ENCODE data around the gene RAF1.
"Not testable (repeated sequence)": the region's sequence is repeated elsewhere in the genome, so short reads cannot be mapped to it uniquely, and the experiment has no call there.

Gene RAF1

DNA sequence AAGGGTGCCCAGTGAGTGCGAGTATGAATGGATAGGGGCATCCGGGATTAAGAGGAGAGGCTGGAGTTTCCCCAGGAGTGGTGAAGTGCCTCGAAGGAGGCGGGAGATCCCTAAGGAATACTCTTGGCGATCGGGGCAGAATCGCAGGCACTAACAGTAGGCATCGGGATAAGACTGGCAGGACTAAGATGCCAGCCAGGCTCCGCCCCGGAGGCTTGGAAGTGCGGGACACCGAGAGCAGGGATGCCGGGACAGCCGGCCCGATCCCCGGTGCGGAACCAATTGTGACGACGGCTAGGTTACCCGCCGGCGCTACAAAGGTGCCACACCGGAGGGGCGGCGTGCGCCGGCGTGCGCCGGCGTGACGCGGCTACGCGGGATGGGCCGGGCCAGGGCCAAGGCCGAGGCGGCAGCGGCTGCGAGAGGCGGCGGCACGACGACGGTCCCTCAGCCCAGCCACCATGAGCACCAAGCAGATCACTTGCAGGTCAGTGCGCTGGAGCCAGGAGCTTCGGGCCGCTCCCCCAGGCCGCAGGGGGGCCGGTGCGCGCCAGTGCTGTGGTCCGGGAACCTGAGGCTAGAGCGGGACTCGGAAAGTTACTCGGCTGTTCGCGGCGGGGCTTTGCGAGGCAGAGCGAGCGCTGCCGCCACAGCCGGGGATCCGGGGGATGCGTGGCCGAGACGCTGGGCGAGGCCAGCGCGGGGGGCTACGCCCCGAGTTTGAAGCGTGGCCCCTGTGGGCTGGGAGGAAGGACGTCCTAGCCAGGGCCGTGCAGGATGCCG lies 107.0 kb downstream of the RAF1 start, which contains the start of gene MKRN2:
Gene MKRN2, plus strand, starts transcription at position 398 of the 783 bp plus-strand sequence. Its CDS starts 64 bp downstream, at position 462.
- no peak for DNase-seq (ENCODE audit: low read depth, low spot score)
- TF ChIP-seq FOXP2 (optimal IDR thresholded peaks at IDR 0.05; ENCODE audit: control extremely low read depth, extremely low read length, insufficient read depth) (no peak), EZH2 (IDR thresholded peaks at IDR 0.05) (no peak), POLR2AphosphoS5 (IDR thresholded peaks at IDR 0.05; ENCODE audit: borderline replicate concordance, low read depth, low read length) (peak; percentile 92; the same call in 1 of the 2 replicates)
- H3K4me3 ChIP-seq, result peak within 1 kb of the TSS; percentile 89
- H3K9me3 ChIP-seq (ENCODE audit: low read depth, low read length), result no peaks in the 10 kb centered on the region
- H3K36me3 ChIP-seq (ENCODE audit: insufficient read depth, low read length), result no peaks in the 10 kb centered on the region
- peak within 1 kb of the TSS; percentile 50; the same call in 1 of the 2 replicates for H3K27ac ChIP-seq
- H3K9ac ChIP-seq (ENCODE audit: insufficient read length), result peak within 1 kb of the TSS; percentile 89

- H3K9ac ChIP-seq (ENCODE audit: insufficient read length), result peak overlapping the region; percentile 74
- DNase-seq (ENCODE audit: low read depth, low spot score), result no peak
- peak overlapping the region; percentile 36; the same call in 1 of the 2 replicates for H3K27ac ChIP-seq
- H3K36me3 ChIP-seq (ENCODE audit: insufficient read depth, low read length), result no peaks in the 10 kb centered on the region
- TF ChIP-seq FOXP2 (optimal IDR thresholded peaks at IDR 0.05; ENCODE audit: control extremely low read depth, extremely low read length, insufficient read depth) (no peak), POLR2AphosphoS5 (IDR thresholded peaks at IDR 0.05; ENCODE audit: borderline replicate concordance, low read depth, low read length) (no peak), EZH2 (IDR thresholded peaks at IDR 0.05) (no peak)
- peak overlapping the region; percentile 89 for H3K4me3 ChIP-seq
- H3K9me3 ChIP-seq (ENCODE audit: low read depth, low read length), result no peaks in the 10 kb centered on the region
Observed at GRCh38 chr3:12556314-12556689, 107.6 kb downstream of the RAF1 start.

DNA sequence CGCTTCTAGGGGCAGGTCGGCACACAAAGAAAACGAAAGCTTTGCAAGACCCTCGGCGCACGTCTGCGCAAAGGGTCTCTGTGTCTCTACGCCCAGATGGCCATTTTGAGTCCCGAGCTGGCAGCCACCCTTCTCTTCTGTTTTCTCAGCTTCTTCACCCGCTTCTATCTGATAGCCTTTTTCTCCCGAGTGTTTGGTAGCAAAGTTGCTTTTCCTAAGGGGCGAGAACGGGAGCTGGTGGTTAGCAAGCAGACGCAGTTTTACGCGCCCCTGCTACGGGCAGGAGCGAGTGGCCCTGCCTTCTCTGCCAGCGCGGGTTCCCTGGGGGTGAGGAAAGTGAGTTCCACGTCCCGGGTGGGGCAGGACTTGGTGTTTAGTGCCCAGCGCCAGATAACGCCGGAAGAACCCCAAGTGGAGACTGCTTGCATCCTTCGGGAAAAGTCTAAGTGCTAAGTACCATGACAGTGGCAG lies 110.0 kb downstream of the RAF1 start:
- H3K9ac ChIP-seq (ENCODE audit: insufficient read length), result no peak overlapping the region
- DNase-seq (ENCODE audit: low read depth, low spot score), result no peak
- H3K27ac ChIP-seq, result no peak overlapping the region
- H3K9me3 ChIP-seq (ENCODE audit: low read depth, low read length), result no peaks in the 10 kb centered on the region
- no peaks in the 10 kb centered on the region for H3K36me3 ChIP-seq (ENCODE audit: insufficient read depth, low read length)
- no peak overlapping the region for H3K4me3 ChIP-seq
- TF ChIP-seq EZH2 (IDR thresholded peaks at IDR 0.05) (no peak), FOXP2 (optimal IDR thresholded peaks at IDR 0.05; ENCODE audit: control extremely low read depth, extremely low read length, insufficient read depth) (no peak), POLR2AphosphoS5 (IDR thresholded peaks at IDR 0.05; ENCODE audit: borderline replicate concordance, low read depth, low read length) (no peak; the same call in 1 of the 2 replicates)

DNA sequence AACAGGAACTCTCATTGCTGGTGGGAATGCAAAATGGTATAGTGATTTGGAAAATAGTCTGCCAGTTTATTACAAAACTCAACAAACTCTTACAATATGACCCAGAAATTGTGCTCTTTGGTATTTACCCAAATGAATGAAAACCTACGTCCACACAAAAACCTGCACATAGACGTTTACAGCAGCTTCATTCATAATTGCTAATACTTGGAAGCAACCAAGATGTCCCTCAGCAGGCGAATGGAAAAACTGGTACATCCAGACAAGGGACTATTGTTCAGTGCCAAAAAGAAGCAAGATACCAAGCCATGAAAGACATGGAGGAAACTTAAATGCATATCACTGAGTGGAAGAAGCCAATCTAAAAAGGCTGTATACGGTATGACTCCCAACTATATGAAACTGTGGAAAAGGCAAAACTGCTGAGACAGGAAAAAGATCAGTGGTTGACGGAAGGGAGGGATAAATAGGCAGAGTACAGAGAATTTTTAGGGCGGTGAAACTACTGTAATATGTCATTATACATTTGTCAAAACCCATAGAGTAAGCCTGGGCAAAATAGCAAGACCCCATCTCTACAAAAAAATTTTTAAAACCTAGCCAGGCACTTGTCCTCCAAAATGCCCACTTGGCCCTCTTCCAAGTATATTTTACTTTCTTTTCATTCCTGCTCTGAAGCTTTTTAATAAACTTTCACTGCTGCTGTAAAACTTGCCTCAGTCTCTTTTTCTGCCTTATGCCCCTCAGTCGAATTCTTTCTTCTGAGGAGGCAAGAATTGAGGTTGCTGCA lies 113.8 kb downstream of the RAF1 start:
- no peaks in the 10 kb centered on the region for H3K9me3 ChIP-seq (ENCODE audit: low read depth, low read length)
- no peak overlapping the region for H3K27ac ChIP-seq
- H3K4me3 ChIP-seq, result no peak overlapping the region
- no peaks in the 10 kb centered on the region for H3K36me3 ChIP-seq (ENCODE audit: insufficient read depth, low read length)
- TF ChIP-seq FOXP2 (optimal IDR thresholded peaks at IDR 0.05; ENCODE audit: control extremely low read depth, extremely low read length, insufficient read depth) (no peak), EZH2 (IDR thresholded peaks at IDR 0.05) (no peak), POLR2AphosphoS5 (IDR thresholded peaks at IDR 0.05; ENCODE audit: borderline replicate concordance, low read depth, low read length) (no peak)
- H3K9ac ChIP-seq (ENCODE audit: insufficient read length), result no peak overlapping the region
- no peak for DNase-seq (ENCODE audit: low read depth, low spot score)

DNA sequence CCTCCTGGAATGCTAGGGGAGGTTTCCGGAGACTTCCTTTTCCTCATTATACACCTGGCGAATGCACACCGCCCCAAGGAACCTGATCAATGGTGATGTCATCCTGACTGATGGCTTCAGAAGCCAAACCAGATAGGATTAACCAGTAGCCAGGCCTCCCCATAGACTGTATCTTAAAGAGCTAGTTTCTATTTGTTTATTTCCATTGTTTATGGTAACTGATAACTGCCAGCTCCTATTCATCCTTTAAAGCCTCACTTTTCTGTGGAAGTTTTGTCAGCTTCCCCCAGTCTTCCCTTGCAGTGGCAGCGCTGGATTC lies 118.5 kb downstream of the RAF1 start, which contains the start of gene MKRN2OS:
Gene MKRN2OS, minus strand, starts transcription at position 27 of the 319 bp plus-strand sequence. CDS start 35 bp downstream, outside the sequence.
- Histone ChIP-seq H3K36me3 (ENCODE audit: insufficient read depth, low read length) (no peaks in the 10 kb centered on the region; the same call in 1 of the 2 replicates), H3K9ac (ENCODE audit: insufficient read length) (no peak within 1 kb of the TSS), H3K9me3 (ENCODE audit: low read depth, low read length) (no peaks in the 10 kb centered on the region), H3K27ac (no peak within 1 kb of the TSS), H3K4me3 (no peak within 1 kb of the TSS)
- TF ChIP-seq FOXP2 (optimal IDR thresholded peaks at IDR 0.05; ENCODE audit: control extremely low read depth, extremely low read length, insufficient read depth) (no peak), EZH2 (IDR thresholded peaks at IDR 0.05) (no peak), POLR2AphosphoS5 (IDR thresholded peaks at IDR 0.05; ENCODE audit: borderline replicate concordance, low read depth, low read length) (no peak)
- DNase-seq (ENCODE audit: low read depth, low spot score), result no peak

DNA sequence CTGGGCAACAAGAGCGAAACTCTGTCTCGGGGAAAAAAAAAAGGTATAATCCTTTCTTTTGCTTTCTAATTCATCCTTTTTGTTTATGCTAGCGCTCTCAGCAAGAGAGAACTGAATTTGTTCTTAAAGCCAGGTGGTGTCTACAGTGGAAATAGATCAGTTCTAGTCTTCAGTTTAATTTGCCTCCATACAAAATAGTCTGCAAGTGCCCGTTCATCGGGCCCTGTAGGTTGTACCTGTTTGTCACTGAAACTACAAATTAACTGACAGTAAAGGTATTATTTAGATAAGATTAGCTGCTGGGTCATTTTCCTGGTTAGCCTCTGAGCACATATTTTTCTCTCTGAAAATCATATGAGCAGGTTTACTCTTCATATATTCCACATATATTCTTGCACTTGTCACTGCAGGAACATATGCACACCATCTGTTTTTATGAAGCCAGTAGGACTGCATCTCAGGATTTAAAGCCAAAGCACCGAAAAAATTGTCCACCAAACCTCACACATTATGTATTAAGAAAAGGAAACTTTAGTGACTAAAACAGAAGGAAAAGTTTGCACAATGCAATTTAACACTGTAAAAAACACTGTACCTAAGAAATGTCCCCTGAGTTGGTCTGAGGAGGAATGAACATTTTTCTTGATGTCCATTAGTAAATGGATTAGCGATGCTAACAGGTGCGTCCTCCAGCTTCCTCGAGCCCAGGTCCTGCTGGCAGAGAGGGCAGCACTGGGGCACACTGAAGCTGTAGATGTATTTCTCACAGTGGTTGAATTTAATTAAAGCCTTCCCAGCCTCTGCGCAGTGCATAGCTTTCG lies 119.1 kb downstream of the RAF1 start:
- Histone ChIP-seq H3K9me3 (ENCODE audit: low read depth, low read length) (no peaks in the 10 kb centered on the region), H3K9ac (ENCODE audit: insufficient read length) (no peak overlapping the region), H3K4me3 (no peak overlapping the region), H3K36me3 (ENCODE audit: insufficient read depth, low read length) (no peaks in the 10 kb centered on the region; the same call in 1 of the 2 replicates), H3K27ac (no peak overlapping the region)
- DNase-seq (ENCODE audit: low read depth, low spot score), result no peak
- TF ChIP-seq EZH2 (IDR thresholded peaks at IDR 0.05) (no peak), POLR2AphosphoS5 (IDR thresholded peaks at IDR 0.05; ENCODE audit: borderline replicate concordance, low read depth, low read length) (no peak)

DNA sequence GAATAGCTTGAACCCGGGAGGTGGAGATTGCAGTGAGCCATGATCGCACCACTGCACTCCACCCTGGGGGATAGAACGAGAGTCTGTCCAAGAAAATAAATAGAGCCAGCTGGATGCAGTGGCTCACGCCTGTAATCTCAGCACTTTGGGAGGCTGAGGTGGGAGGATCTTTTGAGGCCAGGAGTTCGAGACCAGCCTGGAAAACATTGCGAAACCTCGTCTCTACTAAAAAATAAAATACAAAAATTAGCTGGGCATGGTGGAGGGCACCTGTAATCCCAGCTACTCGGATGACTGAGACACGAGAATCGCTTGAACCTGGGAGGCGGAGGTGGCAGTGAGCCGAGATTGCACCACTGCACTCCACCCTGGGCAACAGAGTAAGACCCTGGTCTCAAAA lies 120.4 kb downstream of the RAF1 start:
- DNase-seq (ENCODE audit: low read depth, low spot score); H3K4me3 ChIP-seq; H3K9me3 ChIP-seq (ENCODE audit: low read depth, low read length); H3K36me3 ChIP-seq (ENCODE audit: insufficient read depth, low read length); H3K9ac ChIP-seq (ENCODE audit: insufficient read length); H3K27ac ChIP-seq: not testable (repeated sequence)

DNA sequence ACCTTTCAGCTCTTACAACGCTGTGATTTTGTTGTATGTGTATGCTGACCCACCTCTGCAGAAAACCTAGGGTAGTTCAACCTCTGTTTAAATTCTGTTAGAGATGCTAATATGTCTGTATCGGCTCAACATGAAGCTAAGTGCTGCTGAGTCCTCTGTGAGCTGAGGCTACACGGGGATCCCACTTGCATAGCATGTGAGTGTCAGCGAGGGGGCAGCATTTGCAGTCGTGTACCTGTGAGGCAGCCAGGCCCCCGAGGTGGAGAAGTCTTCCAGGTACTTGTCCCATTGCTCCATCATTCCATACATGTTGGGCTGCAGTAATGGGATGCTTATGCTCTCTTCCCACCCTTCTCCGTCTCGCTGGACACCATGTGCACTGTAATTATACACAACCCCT lies 122.3 kb downstream of the RAF1 start:
- DNase-seq (ENCODE audit: low read depth, low spot score), result no peak
- Histone ChIP-seq H3K36me3 (ENCODE audit: insufficient read depth, low read length) (no peaks in the 10 kb centered on the region; the same call in 1 of the 2 replicates), H3K27ac (no peak overlapping the region), H3K4me3 (no peak overlapping the region), H3K9me3 (ENCODE audit: low read depth, low read length) (no peaks in the 10 kb centered on the region), H3K9ac (ENCODE audit: insufficient read length) (no peak overlapping the region)
- no peak for TF ChIP-seq EZH2 (IDR thresholded peaks at IDR 0.05)
- TF ChIP-seq FOXP2 (optimal IDR thresholded peaks at IDR 0.05; ENCODE audit: control extremely low read depth, extremely low read length, insufficient read depth), result no peak
- no peak for TF ChIP-seq POLR2AphosphoS5 (IDR thresholded peaks at IDR 0.05; ENCODE audit: borderline replicate concordance, low read depth, low read length)

Data from SK-N-MC (cell line).